HG02981 (cell line): ENCODE results near the gene PDCD2L.
"Not testable (repeated sequence)": the region's sequence is repeated elsewhere in the genome, so short reads cannot be mapped to it uniquely, and the experiment has no call there.

Source experiments
- ATAC-seq: cut with Tn5 transposase; IDR thresholded peaks from one replicate; pipeline ENCODE4 v1.9.1; 2021; ENCODE audit warnings: mild to moderate bottlenecking, moderate library complexity; ENCODE audit not compliant: unreplicated experiment

Gene PDCD2L

GRCh38 chr19:34404109-34404909, at the start of gene PDCD2L:
TSS of gene PDCD2L (plus strand) at chr19:34404399. CDS start at chr19:34404431, 32 bp downstream.
- ATAC-seq = peak; percentile 86

- ATAC-seq = no peak
Observed at GRCh38 chr19:34355201-34355600, 49.0 kb upstream of the PDCD2L start.

- ATAC-seq = no peak
Observed at GRCh38 chr19:34356875-34357274, 47.3 kb upstream of the PDCD2L start.

GRCh38 chr19:34357431-34357830, 46.8 kb upstream of the PDCD2L start:
- ATAC-seq = no peak

GRCh38 chr19:34359140-34359953, 44.9 kb upstream of the PDCD2L start:
- ATAC-seq = peak; percentile 88

- ATAC-seq = no peak
Observed at GRCh38 chr19:34359954-34360315, 44.3 kb upstream of the PDCD2L start.

GRCh38 chr19:34360354-34360909, 43.8 kb upstream of the PDCD2L start:
- ATAC-seq = no peak

- ATAC-seq = no peak
Observed at GRCh38 chr19:34362679-34363069, 41.5 kb upstream of the PDCD2L start.

GRCh38 chr19:34363094-34363493, 41.1 kb upstream of the PDCD2L start:
- ATAC-seq = no peak

- no peak for ATAC-seq
Observed at GRCh38 chr19:34363930-34364329, 40.3 kb upstream of the PDCD2L start.

- ATAC-seq = no peak
Observed at GRCh38 chr19:34364462-34364829, 39.8 kb upstream of the PDCD2L start.

- peak; percentile 54 for ATAC-seq
Observed at GRCh38 chr19:34364830-34365462, 39.3 kb upstream of the PDCD2L start, which contains the start of gene GPI. TSS of gene GPI (plus strand) at chr19:34365196. CDS start at chr19:34365267, 71 bp downstream.

- no peak for ATAC-seq
Observed at GRCh38 chr19:34365463-34366401, 38.5 kb upstream of the PDCD2L start.

- no peak for ATAC-seq
Observed at GRCh38 chr19:34366738-34367623, 37.2 kb upstream of the PDCD2L start.

- no peak for ATAC-seq
Observed at GRCh38 chr19:34367624-34367957, 36.6 kb upstream of the PDCD2L start.

- ATAC-seq = no peak
Observed at GRCh38 chr19:34368338-34368737, 35.9 kb upstream of the PDCD2L start.

GRCh38 chr19:34369166-34369565, 35.0 kb upstream of the PDCD2L start:
- not testable (repeated sequence) for ATAC-seq

GRCh38 chr19:34370117-34370516, 34.1 kb upstream of the PDCD2L start:
- no peak for ATAC-seq

- no peak for ATAC-seq
Observed at GRCh38 chr19:34370983-34371382, 33.2 kb upstream of the PDCD2L start.
